Peyer's patch (tissue), 4 donors: ENCODE results near the gene CELSR2.

Source experiments
- POLR2A ChIP-seq, 2 donors: fragments of 450-650 bp; IDR thresholded peaks; one replicate each; pipeline ENCODE4 v1.5.1; 2017; ENCODE audit warnings: antibody characterized with exemption in 2 of 2, mild to moderate bottlenecking in 2 of 2, moderate library complexity in 2 of 2
- TF ChIP-seq, protein P1 (sequence below), 6 experiments: fragments of 450-650 bp in 4 of 6; fragments of 200-600 bp in 2 of 6; sonication (generic) in 1 of 6; IDR thresholded peaks; one replicate each; pipeline ENCODE4 v1.5.1; 2017 to 2019; ENCODE audit warnings: antibody characterized with exemption in 6 of 6, mild to moderate bottlenecking in 3 of 6, moderate library complexity in 1 of 6

DNA sequence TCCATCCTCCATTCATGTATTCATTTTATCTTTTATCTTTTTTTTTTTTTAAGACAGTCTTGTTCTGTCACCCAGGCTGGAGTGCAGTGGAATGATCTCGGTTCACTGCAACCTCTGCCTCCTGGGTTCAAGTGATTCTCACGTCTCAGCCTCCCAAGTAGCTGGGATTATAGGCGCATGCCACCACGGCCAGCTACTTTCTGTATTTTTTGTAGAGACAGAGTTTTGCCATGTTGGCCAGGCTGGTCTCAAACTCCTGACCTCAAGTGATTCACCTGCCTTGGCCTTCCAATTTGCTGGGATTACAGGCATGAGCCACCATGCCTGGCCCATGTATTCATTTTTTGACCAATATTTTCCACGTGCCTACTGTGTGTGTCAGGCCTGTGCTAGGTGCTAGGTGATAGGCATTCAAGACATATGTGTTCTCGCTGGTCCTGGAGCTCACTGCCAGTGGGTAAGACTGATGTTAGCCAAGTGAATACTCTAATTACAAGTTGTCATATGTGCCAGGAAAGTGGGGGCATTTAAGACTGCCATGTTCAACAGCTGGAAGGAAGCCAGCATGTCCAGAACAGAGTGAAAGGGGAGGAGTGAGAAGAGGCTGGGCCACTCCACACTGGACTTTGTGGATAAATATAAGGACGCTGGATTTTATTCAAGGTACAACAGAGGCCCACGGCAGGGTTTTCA, 5.3 kb upstream of the CELSR2 start:
- TF ChIP-seq POLR2A (IDR thresholded peaks at IDR 0.05) = no peak
- TF ChIP-seq, protein P1, sequence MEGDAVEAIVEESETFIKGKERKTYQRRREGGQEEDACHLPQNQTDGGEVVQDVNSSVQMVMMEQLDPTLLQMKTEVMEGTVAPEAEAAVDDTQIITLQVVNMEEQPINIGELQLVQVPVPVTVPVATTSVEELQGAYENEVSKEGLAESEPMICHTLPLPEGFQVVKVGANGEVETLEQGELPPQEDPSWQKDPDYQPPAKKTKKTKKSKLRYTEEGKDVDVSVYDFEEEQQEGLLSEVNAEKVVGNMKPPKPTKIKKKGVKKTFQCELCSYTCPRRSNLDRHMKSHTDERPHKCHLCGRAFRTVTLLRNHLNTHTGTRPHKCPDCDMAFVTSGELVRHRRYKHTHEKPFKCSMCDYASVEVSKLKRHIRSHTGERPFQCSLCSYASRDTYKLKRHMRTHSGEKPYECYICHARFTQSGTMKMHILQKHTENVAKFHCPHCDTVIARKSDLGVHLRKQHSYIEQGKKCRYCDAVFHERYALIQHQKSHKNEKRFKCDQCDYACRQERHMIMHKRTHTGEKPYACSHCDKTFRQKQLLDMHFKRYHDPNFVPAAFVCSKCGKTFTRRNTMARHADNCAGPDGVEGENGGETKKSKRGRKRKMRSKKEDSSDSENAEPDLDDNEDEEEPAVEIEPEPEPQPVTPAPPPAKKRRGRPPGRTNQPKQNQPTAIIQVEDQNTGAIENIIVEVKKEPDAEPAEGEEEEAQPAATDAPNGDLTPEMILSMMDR (IDR thresholded peaks at IDR 0.05) = no peak
